CD4-positive, alpha-beta T cell treated with Interleukin-2 at 100 ng/mL for 4 hours (primary cell): ENCODE data around the gene IGIP.

ENCODE experiments used
- DNase-seq: peaks from one replicate; pipeline ENCODE4 v3.0.0-alpha.2; 2020; ENCODE audit warnings: low spot score

Gene IGIP

GRCh38 chr5:140166911-140167310 is 41.2 kb downstream of the IGIP start:
- no peak for DNase-seq

GRCh38 chr5:140168371-140168770 is 42.6 kb downstream of the IGIP start:
- no peak for DNase-seq

- DNase-seq: no peak
These were observed 43.7 kb downstream of the IGIP start for GRCh38 chr5:140169410-140169809.

- no peak for DNase-seq
These were observed 46.7 kb downstream of the IGIP start for GRCh38 chr5:140172483-140172882.

GRCh38 chr5:140174014-140174413 is 48.3 kb downstream of the IGIP start:
- DNase-seq: no peak

DNA sequence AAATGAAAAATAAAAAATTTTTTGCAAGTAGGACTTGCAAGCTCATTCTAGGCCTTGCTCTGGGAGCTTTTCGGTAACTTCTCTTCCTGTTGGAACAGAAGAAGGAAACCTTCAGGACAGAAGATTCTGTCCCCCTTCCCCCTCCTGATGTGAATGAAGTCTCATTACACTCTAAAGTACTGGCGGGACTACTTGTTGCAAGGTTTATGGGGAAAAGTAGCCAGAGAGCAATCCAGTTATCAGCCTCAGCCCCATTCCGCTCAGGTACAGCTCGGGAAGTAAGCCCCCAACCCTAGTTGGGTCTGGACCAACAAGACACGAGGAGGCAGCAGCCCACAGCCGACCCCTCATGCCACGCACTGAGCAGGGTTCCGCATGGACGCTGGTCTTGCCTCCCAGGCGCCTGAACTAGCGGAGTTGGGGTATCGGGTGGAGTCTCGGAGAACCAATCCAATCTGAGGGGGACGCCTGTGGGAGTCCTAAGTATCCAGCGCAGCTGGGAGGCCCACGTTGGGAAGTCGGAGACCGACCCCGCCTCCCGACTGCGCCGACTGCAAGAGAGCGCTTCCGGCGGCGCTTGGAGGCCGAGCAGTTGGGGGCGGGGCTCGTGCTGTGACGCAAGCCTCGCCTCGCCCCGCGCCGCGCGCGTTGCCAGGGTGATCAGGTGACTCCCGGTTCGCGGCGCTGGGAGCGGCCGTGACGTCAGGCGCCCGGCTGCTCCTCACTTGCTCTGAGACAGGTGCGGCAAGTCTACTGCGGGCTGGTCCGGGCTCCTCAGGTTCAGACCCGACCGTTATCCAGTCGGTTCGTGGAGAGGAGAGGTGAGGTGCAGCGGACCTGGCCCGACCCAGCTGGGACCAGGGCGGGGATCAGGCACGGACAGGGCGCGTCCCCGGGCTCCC is 49.0 kb downstream of the IGIP start, which contains the start of gene CYSTM1:
CYSTM1 (plus strand) TSS at position 724 of the 902 bp plus-strand sequence. CDS start 19,278 bp downstream, outside the sequence.
- peak; percentile 94 for DNase-seq

- peak; percentile 49 for DNase-seq
These were observed 49.8 kb downstream of the IGIP start for GRCh38 chr5:140175367-140176030.

GRCh38 chr5:140176031-140176387 is 50.3 kb downstream of the IGIP start:
- DNase-seq: no peak

GRCh38 chr5:140178086-140178410 is 52.3 kb downstream of the IGIP start:
- no peak for DNase-seq

- no peak for DNase-seq
These were observed 52.9 kb downstream of the IGIP start for GRCh38 chr5:140178482-140179116.
